Measurements from ENCODE around the gene CLIC5.

Gene CLIC5

GRCh38 chr6:46015119-46015968 lies at the start of gene CLIC5:
CLIC5 (minus strand) TSS chr6:46015860; CDS start chr6:46015542, 318 bp downstream.
- peak; percentile 1 for DNase-seq (ENCODE audit: low read depth)

DNA sequence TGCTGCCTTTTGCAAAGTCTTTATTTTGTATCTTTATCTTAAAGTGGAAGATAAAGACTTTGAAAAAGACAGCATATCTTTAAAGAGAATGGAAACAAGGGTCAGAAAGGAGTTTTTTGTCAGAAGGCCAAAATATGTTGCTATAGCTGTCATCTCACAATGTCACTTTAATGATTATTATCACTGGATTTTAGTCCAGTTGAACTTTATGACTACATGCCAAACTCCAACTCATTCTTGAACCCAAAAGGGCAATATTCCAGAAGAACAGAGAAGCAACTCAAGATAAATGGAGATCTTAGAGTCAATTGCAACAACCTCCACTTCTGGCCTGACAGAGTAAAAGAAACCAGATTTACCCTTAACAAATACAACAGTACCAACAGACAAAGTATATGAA lies 47.3 kb upstream of the CLIC5 start:
- DNase-seq (ENCODE audit: low read depth) = no peak

- no peak for DNase-seq (ENCODE audit: low read depth)
Observed at GRCh38 chr6:46062312-46062711, 46.7 kb upstream of the CLIC5 start.

DNA sequence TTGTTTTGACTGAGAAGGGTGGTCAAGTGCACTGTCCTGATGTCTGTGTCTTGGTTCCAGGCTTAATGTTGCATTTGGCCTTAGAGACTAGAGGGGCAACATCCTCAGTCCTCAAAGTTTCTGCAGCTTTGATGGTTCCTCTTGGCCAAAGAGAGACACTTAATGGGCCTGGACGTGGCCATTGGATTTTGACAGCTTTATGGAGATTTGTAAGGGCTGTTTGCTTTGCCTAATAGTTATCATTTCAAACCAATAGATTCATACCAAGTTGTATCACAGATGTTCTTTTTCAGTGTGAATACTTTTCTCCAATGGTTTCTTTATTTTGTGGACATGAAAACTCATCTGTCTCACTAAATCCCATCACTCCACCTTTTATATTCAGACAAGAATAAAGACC lies 45.8 kb upstream of the CLIC5 start:
- DNase-seq (ENCODE audit: low read depth) = no peak

DNA sequence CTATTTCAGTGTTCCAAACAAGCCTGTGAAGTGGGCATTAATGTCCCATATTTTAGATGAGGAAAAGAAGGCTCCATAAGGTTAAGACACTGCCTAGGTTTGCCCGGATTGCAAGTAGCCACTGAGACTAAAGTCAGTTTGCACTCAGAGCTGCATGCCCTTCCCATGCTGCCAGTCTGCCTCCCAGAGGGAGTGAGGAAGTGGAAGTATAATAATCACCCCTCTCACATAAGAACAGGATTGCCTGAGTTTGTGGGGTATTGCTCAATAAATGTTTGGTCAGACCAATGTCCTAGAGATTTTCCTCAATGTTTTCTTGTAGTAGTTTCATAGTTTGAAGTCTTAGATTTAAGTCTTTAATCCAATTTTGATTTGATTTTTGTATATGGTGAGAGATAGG lies 43.9 kb upstream of the CLIC5 start:
- DNase-seq (ENCODE audit: low read depth) = no peak

DNA sequence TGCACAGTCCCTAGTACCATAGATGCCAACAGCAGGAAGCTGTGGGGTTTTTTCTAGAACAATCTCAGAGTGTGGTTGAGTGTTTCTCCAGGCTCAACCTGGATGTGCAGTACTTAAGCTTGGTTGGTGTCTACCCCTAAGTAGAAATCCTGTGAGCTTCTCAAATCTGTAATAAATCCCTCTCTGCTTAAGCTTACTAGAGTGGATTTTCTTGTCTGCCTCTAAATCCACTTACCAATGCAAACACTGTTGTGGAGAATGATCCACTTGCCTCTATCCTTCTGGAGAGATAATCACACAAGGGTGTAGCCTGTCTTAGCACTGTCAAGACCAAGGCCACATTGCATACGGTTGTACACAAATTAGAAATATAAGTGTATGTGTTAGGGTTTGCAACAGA lies 43.3 kb upstream of the CLIC5 start:
- DNase-seq (ENCODE audit: low read depth) = no peak

DNA sequence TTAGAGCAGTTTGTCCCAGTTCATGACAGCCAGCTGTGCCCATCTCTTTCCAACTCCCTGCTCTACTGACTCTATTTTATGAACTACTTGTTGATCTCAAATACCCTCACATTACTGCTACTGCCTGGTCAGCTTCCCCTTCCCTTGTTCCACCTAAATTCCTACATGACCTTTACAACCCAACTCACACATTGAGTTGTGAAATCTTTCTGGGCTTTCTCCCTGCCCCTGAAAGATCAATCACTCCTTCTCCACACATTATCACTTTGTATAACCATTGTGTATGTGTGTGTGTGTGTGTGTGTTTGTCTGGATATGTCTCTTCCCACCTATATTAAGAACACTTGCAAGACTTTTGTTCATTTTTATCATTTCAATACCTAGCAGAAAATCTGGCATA lies 42.1 kb upstream of the CLIC5 start:
- DNase-seq (ENCODE audit: low read depth) = no peak

DNA sequence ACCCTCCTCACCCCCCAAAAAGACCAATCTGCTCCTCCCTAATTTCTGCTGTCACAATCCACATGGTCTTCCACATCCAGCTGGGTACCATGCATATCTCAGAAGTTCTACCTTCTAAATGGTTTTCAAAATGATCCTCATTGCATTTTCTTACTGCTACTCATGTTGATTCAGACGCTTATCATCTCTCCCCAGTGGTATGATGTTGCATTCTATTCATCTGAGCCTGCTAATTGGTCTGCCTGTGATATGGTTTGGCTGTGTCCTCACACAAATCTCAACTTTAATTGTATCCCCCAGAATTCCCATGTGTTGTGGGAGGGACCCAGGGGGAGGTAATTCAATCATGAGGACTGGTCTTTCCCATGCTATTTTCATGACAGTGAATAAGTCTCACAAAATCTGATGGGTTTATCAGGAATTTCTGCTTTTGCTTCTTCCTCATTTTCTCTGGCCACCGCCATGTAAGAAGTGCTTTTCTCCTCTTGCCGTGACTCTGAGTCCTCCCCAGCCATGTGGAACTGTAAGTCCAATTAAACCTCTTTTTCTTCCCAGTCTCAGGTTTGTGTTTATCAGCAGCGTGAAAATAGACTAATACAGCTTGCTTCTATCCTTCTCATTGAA lies 41.4 kb upstream of the CLIC5 start:
- no peak for DNase-seq (ENCODE audit: low read depth)

DNA sequence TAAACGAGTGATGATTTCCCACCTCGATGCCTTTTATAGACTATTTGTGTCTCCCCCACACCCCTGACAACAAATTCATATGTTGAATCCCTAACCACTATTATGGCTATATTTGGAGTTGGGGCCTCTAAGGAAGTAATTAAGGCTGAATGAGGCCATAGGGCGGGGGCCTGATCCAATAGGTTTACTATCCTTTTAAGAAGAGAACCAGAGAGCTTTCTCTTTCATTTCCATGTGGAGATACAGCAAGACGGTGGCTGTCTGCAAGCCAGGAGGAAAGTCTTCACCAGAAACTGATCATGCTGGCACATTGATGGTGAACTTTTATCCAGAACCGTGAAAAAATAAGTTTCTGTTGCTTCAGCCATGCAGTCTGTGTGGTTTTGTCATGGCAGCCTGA lies 38.9 kb upstream of the CLIC5 start:
- no peak for DNase-seq (ENCODE audit: low read depth)

DNA sequence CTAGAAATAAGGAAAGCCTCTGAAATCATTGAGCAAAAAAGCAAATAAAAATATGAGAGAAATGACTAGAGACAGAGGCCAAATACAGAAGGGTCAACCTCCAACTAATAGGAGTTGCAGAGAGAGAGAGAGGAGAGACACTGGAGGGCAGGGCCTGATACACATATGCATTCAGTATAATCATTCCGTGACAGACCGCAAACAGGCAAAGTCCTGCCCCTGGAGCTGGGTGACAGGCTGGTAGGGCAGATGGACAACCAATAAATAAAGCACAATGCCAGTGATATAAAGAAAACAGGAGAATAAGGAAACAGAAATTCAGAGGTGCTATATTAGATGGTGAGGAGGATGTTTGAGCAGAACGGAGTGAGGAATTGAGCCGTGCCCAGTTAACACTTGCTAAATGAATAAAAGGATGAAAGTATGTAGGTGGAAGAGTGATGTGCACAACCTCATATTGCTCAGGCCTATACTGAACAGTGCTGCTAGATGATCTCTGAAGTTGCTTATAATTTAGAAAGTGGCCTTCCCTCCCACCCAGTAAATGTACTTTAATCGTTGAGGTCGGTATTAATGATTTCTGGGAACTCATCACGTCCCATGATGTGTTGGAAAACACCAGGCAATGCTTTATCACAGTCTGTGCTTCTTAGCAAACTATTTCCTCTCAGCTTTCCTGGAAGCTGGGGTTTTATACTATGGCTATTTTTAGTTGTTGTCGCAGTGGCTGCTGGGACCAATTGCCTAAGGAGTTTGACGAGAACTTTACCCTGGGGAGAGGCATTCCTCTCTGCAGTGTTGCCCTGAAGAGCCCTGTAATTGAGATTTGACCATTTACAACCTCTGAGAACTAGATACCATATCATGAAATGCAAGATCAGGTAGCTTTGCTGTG lies 37.6 kb upstream of the CLIC5 start:
- DNase-seq (ENCODE audit: low read depth) = no peak

GRCh38 chr6:46052479-46052878 lies 36.8 kb upstream of the CLIC5 start:
- no peak for DNase-seq (ENCODE audit: low read depth)

- no peak for DNase-seq (ENCODE audit: low read depth)
Observed at GRCh38 chr6:46051962-46052361, 36.3 kb upstream of the CLIC5 start.

DNA sequence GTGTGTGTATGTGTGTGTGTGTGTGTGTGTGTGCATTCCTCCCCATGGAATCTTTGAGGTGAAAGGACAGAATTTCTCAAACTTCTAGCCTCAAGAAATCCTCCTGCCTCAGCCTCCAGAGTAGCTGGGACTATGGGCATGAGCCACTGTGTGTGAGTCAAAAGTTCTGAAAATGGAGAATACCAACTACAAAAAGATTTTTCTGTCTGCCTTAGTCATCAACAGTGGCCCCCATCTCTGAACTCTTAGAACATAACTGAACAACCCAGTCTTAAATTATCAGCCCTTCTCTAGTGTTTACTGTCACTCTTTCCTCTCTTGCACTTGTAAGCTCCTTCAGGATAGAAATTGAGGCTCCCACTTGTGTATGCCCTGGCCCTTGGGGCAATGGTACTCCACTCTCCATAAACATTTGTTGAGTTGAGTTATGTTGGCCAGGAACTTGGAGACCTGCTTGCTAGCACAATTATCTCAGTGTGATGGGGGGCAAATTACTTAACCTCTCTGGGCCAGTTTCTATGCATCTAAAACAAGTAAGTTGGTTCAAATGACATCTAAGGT lies 35.3 kb upstream of the CLIC5 start:
- DNase-seq (ENCODE audit: low read depth) = no peak

- no peak for DNase-seq (ENCODE audit: low read depth)
Observed at GRCh38 chr6:46048646-46049297, 33.1 kb upstream of the CLIC5 start.

DNA sequence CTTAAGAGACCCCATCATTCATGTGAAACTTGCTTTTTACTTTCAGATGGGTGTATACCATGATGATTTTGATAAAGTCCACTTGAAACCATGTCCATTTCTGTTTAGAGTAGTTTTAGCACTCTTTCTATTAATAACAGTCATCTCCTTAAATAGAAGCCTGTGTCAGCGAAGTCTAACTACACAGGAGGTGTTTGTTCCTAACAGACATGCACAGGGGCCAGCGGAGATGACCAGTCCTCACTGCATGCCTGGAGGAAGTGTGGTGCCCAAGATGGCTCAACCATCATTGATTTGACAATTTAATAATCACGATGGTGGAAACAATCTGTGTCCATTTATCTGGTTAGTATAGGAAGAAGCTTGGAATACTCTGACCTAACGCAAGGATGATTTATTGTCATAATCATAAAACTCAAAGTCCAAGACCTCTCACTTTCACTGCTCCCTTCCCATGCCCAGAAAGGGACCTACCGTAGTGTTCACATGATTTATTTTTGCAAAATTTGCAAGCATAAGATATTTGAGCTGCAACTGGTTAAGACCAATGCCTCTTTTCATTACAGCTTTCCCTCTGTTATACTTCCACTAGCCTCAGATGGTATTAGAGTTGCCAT lies 31.0 kb upstream of the CLIC5 start:
- DNase-seq (ENCODE audit: low read depth) = no peak

GRCh38 chr6:46044881-46045617 lies 29.4 kb upstream of the CLIC5 start:
- DNase-seq (ENCODE audit: low read depth) = no peak

DNA sequence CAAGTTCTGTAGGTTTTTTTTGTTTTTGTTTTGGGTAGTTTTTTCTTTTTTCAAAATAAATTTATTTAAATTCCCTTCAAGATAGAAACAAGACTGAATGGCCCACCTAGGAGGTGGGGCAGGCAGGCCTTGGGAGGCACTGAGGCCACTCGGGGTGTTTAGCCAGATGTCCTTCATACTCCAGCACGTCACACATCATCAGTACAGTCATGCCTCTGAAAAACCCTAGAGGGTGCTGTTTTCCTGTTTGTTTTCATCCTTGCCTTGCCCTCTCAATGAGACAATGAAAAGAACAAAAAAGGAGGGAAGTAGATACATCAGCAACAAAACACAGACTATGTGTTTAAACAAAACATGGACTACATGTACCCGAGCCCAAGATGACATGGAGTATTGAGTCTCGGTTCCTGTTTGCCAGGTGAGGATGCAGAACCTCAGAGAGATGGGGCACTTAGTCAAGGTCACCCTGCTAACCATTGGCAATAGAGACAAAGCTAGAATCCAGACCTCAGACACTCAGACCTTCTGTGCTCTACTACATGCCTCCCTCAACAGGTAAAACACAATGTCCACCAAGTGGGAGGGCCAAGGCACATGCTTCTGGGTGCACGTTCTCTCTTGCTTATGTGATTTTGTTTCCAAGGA lies 26.8 kb upstream of the CLIC5 start:
- DNase-seq (ENCODE audit: low read depth) = no peak

GRCh38 chr6:46040288-46040687 lies 24.6 kb upstream of the CLIC5 start:
- no peak for DNase-seq (ENCODE audit: low read depth)

- DNase-seq (ENCODE audit: low read depth) = no peak
Observed at GRCh38 chr6:46039646-46040045, 24.0 kb upstream of the CLIC5 start.

DNA sequence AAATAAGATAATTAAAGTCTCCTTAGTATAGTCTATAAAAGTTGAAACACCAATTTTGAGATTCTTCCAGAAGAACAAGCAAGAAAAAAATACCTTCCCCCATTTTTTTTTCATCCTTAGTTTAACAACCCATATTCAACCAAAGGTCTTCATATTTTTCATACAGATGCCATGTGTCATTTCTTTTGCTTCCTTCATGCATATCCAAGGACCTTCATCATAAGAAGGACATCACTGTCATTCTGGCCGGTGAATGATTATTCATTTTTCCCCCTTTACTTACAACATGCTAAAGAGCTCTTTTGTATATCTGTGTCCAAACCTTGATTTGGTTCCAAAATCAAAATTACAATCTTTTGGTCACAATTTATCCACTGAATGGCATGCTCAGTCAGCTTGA lies 21.3 kb upstream of the CLIC5 start:
- DNase-seq (ENCODE audit: low read depth) = no peak
